ENCODE results near the gene CD164L2.

The CD164L2 gene

GRCh38 chr1:27405074-27405473, 21.9 kb upstream of the CD164L2 start:
- DNase-seq (ENCODE audit: low read depth) = no peak

GRCh38 chr1:27403931-27404330, 20.8 kb upstream of the CD164L2 start:
- DNase-seq (ENCODE audit: low read depth) = no peak

GRCh38 chr1:27403065-27403726, 20.1 kb upstream of the CD164L2 start:
- no peak for DNase-seq (ENCODE audit: low read depth)

GRCh38 chr1:27402349-27402754, 19.2 kb upstream of the CD164L2 start:
- DNase-seq (ENCODE audit: low read depth) = no peak

GRCh38 chr1:27400963-27401341, 17.8 kb upstream of the CD164L2 start:
- DNase-seq (ENCODE audit: low read depth) = no peak

- no peak for DNase-seq (ENCODE audit: low read depth)
Observed at GRCh38 chr1:27400082-27400962, 17.2 kb upstream of the CD164L2 start.

- no peak for DNase-seq (ENCODE audit: low read depth)
Observed at GRCh38 chr1:27399251-27400025, 16.3 kb upstream of the CD164L2 start.

- no peak for DNase-seq (ENCODE audit: low read depth)
Observed at GRCh38 chr1:27398405-27399149, 15.4 kb upstream of the CD164L2 start.

GRCh38 chr1:27397749-27398148, 14.6 kb upstream of the CD164L2 start:
- DNase-seq (ENCODE audit: low read depth) = no peak

GRCh38 chr1:27397110-27397509, 14.0 kb upstream of the CD164L2 start:
- DNase-seq (ENCODE audit: low read depth) = no peak

- DNase-seq (ENCODE audit: low read depth) = peak; percentile 66
Observed at GRCh38 chr1:27395441-27396195, 12.5 kb upstream of the CD164L2 start.

GRCh38 chr1:27394925-27395324, 11.8 kb upstream of the CD164L2 start:
- DNase-seq (ENCODE audit: low read depth) = no peak

GRCh38 chr1:27394282-27394658, 11.1 kb upstream of the CD164L2 start:
- DNase-seq (ENCODE audit: low read depth) = no peak

GRCh38 chr1:27393641-27394281, 10.6 kb upstream of the CD164L2 start:
- no peak for DNase-seq (ENCODE audit: low read depth)

- DNase-seq (ENCODE audit: low read depth) = no peak
Observed at GRCh38 chr1:27392778-27393635, 9.9 kb upstream of the CD164L2 start.

GRCh38 chr1:27392096-27392777, 9.1 kb upstream of the CD164L2 start, which contains the start of gene GPR3:
Gene GPR3 (plus strand): TSS chr1:27392622. CDS start chr1:27393799, 1,177 bp downstream.
- DNase-seq (ENCODE audit: low read depth) = peak; percentile 92

- DNase-seq (ENCODE audit: low read depth) = no peak
Observed at GRCh38 chr1:27391511-27392095, 8.5 kb upstream of the CD164L2 start.

GRCh38 chr1:27388337-27389005, 5.3 kb upstream of the CD164L2 start:
- peak; percentile 51 for DNase-seq (ENCODE audit: low read depth)
